D721Med (cell line): Measurements from ENCODE around the gene PTOV1.

Experiments
- DNase-seq: peaks from one replicate; pipeline ENCODE4 v3.0.0; 2011; ENCODE audit warnings: low spot score; ENCODE audit not compliant: insufficient read length
- FAIRE-seq: peaks from 2 replicates; lab custom pipeline; 2011; peaks lifted over from hg19 to GRCh38; lab: Jason Lieb, UNC
- TF ChIP-seq, protein P1 (sequence below): IDR thresholded peaks from 2 replicates; pipeline ENCODE4 v1.5.1; 2012; ENCODE audit warnings: mild to moderate bottlenecking, control low read depth; ENCODE audit not compliant: insufficient read depth; ENCODE audit errors: missing control alignments

PTOV1 gene

DNA sequence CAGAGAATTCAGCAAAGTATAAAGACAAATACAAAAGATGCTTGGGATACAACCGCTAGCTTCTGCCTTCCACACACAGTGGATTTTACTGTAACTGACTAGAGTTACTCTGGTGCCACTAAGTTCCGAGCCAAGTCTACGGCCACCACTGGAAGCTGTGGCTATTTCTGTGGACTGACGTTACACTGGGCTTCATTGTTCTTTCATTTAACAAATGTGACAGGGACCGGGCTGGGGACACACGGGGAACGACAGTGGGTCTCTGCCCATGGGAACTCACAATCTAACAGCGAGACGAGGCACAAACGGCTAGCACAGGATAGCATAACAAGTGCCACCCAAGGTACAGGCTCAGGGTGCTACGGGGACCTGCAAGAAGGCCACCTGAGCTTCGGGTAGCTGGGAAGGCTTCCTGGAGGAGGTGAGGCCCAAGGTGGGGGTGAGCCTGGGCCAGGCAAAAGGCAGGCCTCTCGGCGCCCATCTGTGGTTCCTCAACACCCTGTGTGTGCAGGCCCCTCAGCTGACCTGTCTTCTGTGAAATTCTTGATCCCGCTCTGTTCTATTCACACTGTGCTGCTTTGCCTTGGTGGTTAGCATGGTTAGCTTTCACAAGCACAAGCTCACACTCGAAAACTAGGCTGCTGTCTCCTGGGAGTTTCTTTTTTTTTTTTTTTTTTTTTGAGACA, 56.1 kb downstream of the PTOV1 start:
- no peak for DNase-seq
- FAIRE-seq, result no peak
- TF ChIP-seq, protein P1, sequence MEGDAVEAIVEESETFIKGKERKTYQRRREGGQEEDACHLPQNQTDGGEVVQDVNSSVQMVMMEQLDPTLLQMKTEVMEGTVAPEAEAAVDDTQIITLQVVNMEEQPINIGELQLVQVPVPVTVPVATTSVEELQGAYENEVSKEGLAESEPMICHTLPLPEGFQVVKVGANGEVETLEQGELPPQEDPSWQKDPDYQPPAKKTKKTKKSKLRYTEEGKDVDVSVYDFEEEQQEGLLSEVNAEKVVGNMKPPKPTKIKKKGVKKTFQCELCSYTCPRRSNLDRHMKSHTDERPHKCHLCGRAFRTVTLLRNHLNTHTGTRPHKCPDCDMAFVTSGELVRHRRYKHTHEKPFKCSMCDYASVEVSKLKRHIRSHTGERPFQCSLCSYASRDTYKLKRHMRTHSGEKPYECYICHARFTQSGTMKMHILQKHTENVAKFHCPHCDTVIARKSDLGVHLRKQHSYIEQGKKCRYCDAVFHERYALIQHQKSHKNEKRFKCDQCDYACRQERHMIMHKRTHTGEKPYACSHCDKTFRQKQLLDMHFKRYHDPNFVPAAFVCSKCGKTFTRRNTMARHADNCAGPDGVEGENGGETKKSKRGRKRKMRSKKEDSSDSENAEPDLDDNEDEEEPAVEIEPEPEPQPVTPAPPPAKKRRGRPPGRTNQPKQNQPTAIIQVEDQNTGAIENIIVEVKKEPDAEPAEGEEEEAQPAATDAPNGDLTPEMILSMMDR, result no peak

DNA sequence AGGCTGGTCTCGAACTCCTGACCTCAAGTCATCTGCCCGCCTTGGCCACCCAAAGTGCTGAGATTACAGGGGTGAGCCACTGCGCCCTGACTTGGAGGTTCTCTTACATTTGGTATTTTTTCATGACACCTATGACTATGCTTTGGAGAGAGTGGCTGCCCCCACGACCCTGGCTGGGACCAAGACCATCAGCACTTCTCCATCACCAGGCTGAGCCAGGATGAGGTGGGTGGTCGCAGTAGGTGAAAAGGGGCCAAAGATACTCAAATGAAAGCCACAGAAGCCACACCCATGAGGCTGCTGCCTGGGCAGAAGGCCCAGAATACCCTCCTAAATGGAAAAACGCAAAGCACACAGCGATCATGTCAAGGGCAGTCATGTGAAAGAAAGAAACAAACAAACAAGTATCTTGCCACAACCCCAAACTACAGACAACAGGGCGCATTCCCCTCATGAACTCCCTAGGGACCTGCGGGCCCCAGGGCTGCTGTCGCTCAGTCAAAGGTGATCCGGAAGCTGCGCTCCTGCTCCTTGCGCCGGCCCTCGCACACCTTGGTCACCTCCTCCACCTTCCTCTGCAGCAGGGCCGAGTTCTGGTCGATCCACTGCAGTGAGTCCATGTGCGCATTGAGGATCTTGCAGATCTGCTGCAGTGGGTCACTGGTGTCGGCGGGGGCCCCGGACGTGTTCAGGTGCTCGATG, 56.9 kb downstream of the PTOV1 start:
- DNase-seq (no peak), FAIRE-seq (no peak)
- TF ChIP-seq, protein P1, result no peak

DNA sequence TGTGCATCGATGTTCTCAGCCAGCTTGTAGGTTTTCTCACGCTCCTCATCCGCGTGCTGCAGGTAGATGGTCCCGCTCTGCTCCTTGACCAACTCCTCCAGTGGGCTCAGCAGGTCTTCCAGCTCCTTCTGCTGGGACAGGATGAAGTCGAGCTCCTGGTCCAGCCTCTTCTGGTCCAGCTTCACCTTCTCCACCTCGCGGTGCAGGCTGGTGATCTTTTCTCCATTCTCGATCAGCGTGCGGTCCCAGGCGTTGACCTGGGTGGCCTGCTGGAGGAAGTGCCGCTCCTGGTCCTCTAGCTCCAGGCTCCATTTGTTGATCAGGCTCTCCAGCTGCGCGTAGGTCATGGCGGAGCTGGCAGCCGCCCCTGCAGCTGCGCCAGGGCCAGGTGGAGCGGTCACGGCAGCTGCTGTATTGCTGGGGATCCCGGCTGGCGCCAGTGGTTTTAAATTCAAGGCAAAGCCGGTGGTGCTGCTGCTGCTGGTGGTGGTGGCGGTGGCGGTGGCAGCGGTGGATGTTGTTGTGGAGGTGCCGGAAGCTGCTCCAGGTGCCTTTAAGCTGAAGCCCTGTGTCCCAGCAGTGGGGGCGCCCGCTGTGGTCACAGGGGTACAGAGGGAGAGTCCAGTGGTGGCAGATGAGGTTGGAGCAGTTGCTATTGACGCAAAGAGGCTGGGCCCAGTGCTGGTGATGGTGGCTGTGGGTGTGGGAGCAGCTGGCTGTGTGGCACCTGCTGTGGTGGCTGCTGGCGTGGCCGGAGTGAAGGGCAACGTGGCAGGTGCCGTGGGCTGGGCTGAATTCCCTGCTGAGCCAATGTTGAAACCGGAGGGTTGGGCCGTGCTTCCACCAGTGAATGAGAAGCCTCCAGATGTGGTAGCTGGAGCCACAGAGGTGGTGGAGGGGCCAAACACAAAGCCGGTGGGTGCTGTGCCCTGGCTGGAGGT, 57.8 kb downstream of the PTOV1 start:
- TF ChIP-seq, protein P1, result no peak
- FAIRE-seq (no peak), DNase-seq (no peak)

DNA sequence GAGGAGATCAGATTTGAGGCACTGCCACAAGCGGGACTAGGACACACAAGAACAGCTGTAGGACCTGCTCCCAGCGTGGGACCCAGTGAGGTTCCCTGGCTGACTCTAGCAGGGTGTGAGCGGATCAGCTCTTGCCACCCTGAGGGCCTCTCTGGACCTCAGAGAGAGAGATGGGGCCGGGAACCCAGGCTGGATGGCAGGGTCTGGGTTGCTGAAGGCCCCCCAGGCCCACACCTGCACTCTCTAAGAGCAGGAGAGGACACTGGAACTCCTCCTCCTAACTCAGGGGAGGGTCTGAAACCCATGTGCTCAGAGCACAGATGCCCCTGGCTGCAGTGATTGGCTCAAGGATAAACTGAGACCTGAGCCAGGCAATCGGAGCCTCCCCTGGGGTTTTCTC, 59.2 kb downstream of the PTOV1 start:
- FAIRE-seq, result no peak
- TF ChIP-seq, protein P1, result no peak
- DNase-seq, result no peak
